ENCODE measurements around the gene HORMAD2.

GRCh38 chr22:30092686-30093085 is 12.4 kb downstream of the HORMAD2 start:
- TF ChIP-seq POLR2A (IDR thresholded peaks at IDR 0.05) (no peak), CTCF (IDR thresholded peaks at IDR 0.05) (no peak)
